ENCODE measurements around the gene GP9. TPM values are rescaled to one million over a fixed set of nuclear protein-coding genes. Genes with fewer than 3 reads are reported as not detected.

The GP9 gene
- polyA plus RNA-seq, 2 of the 4 experiments (the other 2 are of a cell fraction): not detected

DNA sequence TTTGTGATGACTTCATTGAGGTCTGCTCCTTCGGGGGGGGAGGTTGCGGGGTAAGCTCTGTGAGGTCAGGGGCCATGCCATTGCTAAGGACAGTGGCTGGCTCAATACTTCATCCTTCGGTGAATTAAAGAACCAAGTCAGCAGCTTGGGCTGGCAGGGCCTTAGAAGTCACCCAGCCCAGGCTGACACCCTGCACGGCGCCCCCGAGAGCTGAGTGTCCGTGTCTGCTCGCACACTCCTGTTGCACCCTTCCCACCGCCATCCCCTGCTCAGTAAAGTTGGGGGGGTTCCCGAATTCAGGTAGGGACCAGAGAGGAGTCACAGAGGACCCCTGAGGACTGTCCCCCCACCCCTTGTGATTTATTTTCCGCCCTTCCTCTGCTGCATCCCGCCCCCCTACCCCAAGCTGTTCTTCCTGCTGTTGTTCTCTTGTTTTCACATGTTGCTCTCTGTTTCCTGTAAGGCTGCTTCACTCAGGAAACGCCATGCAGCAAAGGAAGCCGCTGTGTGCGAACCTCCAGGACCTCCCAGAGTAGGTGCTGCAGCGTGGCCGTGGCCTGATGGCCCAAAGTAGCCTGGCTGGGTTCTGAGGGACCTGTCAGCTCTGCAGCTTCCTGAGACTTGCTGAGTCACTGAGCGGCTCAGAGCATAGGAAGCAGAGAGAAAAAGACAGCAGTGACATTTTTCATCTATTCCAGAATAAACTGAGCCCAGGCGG, 45.0 kb upstream of the GP9 start:
- CTCF ChIA-PET: interaction anchor here (0.7 to 2.8 kb wide), 7 partner anchors 9 to 45 kb away, joined by 3 to 18 read pairs (median 7); no protein-coding TSS in a partner anchor
- POLR2A ChIA-PET: no interaction called here
- no peak for TF ChIP-seq RCOR1 (IDR thresholded peaks at IDR 0.05; ENCODE audit: low read depth, low read length)
- TF ChIP-seq ESRRA (IDR thresholded peaks at IDR 0.05; ENCODE audit: borderline replicate concordance, low read length): no peak
- TF ChIP-seq ZC3H11A (IDR thresholded peaks at IDR 0.05): no peak
- no peak for TF ChIP-seq ZNF302 (CRISPR knock-in tag; IDR thresholded peaks at IDR 0.05)
- TF ChIP-seq RARB (CRISPR knock-in tag; IDR thresholded peaks at IDR 0.05): no peak
- no peak for TF ChIP-seq RAD21 (conservative IDR thresholded peaks at IDR 0.05 in 1 of 2, IDR thresholded peaks at IDR 0.05 in 1 of 2)
- no peak for TF ChIP-seq ZSCAN20 (CRISPR knock-in tag; IDR thresholded peaks at IDR 0.05)
- TF ChIP-seq ELK1 (IDR thresholded peaks at IDR 0.05; ENCODE audit: low read depth, low read length): no peak
- no peak for TF ChIP-seq MAZ (IDR thresholded peaks at IDR 0.05; ENCODE audit: borderline replicate concordance, low read depth, low read length)
- no peak for TF ChIP-seq USF2 (IDR thresholded peaks at IDR 0.05)
- TF ChIP-seq NR3C1 (IDR thresholded peaks at IDR 0.05): no peak
- no peak for TF ChIP-seq HOXB5 (CRISPR knock-in tag; IDR thresholded peaks at IDR 0.05)
- no peak for TF ChIP-seq CBX8 (IDR thresholded peaks at IDR 0.05)
- Histone ChIP-seq H3K27ac (peak overlapping the region; percentile 56 to 75), H3K4me1 (peaks cover 10% of the 10 kb centered on the region), H3K9me3 (no peaks in the 10 kb centered on the region), H3K4me3 (no peak overlapping the region), H3K4me2 (0 out of 3 replicates have a peak overlapping the region, but pooled peaks have one; percentile 14)
- no peak for DNase-seq (ENCODE audit: low read depth in 1 of 2, low spot score in 1 of 2)
- no peak for ATAC-seq
- WGBS (ENCODE audit: missing lambda C conversion rate): 83% methylated on average over 17 of the region's 19 CpGs
- FAIRE-seq: no peak

- FAIRE-seq (no peak), DNase-seq (ENCODE audit: low read depth in 1 of 2, low spot score in 1 of 2) (no peak), ATAC-seq (peak in 1 of 2 experiments; percentile 48; a peak in 2 of 6 replicates)
- no peak overlapping the region for H3K4me3 ChIP-seq
- H3K27ac ChIP-seq: peak overlapping the region; percentile 56 to 75
- TF ChIP-seq BHLHE40 (IDR thresholded peaks at IDR 0.05; ENCODE audit: low read depth, low read length) (no peak), PBX3 (IDR thresholded peaks at IDR 0.05) (no peak), HOXB5 (CRISPR knock-in tag; IDR thresholded peaks at IDR 0.05) (no peak), CBX2 (IDR thresholded peaks at IDR 0.05; ENCODE audit: borderline replicate concordance, low read depth) (no peak), FOSB (CRISPR knock-in tag; IDR thresholded peaks at IDR 0.05) (no peak), PHF8 (IDR thresholded peaks at IDR 0.05; ENCODE audit: borderline replicate concordance, low read depth) (no peak)
- peaks cover 16% of the 10 kb centered on the region for H3K4me1 ChIP-seq
- H3K9me3 ChIP-seq: no peaks in the 10 kb centered on the region
- 91% methylated on average over 1 of the region's 6 CpGs for WGBS (ENCODE audit: missing lambda C conversion rate)
- ChIA-PET POLR2A (no interaction called here), CTCF (interaction anchor here (1.0 to 2.8 kb wide), 5 partner anchors 9 to 46 kb away, joined by 3 to 18 read pairs (median 8); no protein-coding TSS in a partner anchor)
- H3K4me2 ChIP-seq: no peak overlapping the region
Observed at GRCh38 chr3:129016356-129016719, 44.2 kb upstream of the GP9 start.

- Histone ChIP-seq H3K27ac (peak overlapping the region in 1 of 2 experiments; percentile 75; a peak in 2 of 6 replicates), H3K4me3 (no peak overlapping the region), H3K9me3 (no peaks in the 10 kb centered on the region), H3K4me2 (no peak overlapping the region), H3K4me1 (peaks cover 16% of the 10 kb centered on the region)
- ChIA-PET CTCF (interaction anchor here (0.7 to 2.8 kb wide), 7 partner anchors 9 to 408 kb away, joined by 3 to 18 read pairs (median 5); no protein-coding TSS in a partner anchor), POLR2A (no interaction called here)
- DNase-seq (ENCODE audit: low read depth in 1 of 2, low spot score in 1 of 2) (no peak), ATAC-seq (no peak), FAIRE-seq (no peak)
- no peak for TF ChIP-seq TP53 (CRISPR knock-in tag; IDR thresholded peaks at IDR 0.05)
- WGBS (ENCODE audit: missing lambda C conversion rate): 87% methylated on average over 14 of the region's 14 CpGs
Observed at GRCh38 chr3:129016720-129017483, 43.7 kb upstream of the GP9 start.
